ENCODE measurements around the gene SCAMP2.

DNA sequence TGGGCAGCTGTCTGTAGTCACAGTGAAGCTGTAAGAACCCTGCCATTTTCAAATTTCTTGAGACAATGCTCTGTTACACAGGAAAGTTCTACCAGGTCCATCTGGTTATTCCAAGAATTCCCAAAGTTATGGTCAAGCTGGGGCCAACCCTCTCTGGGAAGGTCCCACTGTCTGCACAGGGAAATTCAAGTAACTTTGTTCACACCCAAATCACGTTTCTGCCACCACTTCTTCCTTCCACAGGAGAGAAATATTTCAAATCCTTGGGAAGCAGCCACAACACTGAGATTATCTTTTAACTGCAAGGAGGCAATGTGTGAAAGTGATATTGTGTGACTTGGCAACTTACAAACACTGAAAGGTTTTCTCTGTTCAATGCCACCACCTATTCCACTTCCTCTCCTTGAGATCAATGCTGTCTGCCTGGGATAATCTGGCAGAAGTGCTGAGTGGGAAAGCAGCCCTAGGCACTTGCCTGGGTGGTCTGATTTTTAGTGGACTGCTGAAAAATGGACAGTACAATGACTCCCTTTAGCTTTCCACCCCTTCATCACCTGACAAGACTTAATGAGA, 5.6 kb downstream of the SCAMP2 start:
- TF ChIP-seq, protein P1, sequence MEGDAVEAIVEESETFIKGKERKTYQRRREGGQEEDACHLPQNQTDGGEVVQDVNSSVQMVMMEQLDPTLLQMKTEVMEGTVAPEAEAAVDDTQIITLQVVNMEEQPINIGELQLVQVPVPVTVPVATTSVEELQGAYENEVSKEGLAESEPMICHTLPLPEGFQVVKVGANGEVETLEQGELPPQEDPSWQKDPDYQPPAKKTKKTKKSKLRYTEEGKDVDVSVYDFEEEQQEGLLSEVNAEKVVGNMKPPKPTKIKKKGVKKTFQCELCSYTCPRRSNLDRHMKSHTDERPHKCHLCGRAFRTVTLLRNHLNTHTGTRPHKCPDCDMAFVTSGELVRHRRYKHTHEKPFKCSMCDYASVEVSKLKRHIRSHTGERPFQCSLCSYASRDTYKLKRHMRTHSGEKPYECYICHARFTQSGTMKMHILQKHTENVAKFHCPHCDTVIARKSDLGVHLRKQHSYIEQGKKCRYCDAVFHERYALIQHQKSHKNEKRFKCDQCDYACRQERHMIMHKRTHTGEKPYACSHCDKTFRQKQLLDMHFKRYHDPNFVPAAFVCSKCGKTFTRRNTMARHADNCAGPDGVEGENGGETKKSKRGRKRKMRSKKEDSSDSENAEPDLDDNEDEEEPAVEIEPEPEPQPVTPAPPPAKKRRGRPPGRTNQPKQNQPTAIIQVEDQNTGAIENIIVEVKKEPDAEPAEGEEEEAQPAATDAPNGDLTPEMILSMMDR (conservative IDR thresholded peaks at IDR 0.05; ENCODE audit: low read depth, low read length), result no peak
- no peak for TF ChIP-seq EZH2phosphoT487 (IDR thresholded peaks at IDR 0.05; ENCODE audit: borderline replicate concordance, low read length)
